GM12864 (cell line): ENCODE results near the gene TPM4.

Source experiments
- DNase-seq: peaks from one replicate; pipeline ENCODE4 v3.0.0-alpha.2; 2011; ENCODE audit warnings: low read depth
- H3K4me3 ChIP-seq: 2 replicates; pipeline ENCODE4 v1.5.1; 2011; ENCODE audit warnings: mild to moderate bottlenecking, low read depth, low read length, control low read depth
- TF ChIP-seq, protein P1 (sequence below): IDR thresholded peaks from 2 replicates; pipeline ENCODE4 v1.5.1; 2011; ENCODE audit warnings: low read depth, mild to moderate bottlenecking, moderate library complexity, low read length, control low read depth, inconsistent platforms; ENCODE audit errors: missing control alignments

TPM4 gene

DNA sequence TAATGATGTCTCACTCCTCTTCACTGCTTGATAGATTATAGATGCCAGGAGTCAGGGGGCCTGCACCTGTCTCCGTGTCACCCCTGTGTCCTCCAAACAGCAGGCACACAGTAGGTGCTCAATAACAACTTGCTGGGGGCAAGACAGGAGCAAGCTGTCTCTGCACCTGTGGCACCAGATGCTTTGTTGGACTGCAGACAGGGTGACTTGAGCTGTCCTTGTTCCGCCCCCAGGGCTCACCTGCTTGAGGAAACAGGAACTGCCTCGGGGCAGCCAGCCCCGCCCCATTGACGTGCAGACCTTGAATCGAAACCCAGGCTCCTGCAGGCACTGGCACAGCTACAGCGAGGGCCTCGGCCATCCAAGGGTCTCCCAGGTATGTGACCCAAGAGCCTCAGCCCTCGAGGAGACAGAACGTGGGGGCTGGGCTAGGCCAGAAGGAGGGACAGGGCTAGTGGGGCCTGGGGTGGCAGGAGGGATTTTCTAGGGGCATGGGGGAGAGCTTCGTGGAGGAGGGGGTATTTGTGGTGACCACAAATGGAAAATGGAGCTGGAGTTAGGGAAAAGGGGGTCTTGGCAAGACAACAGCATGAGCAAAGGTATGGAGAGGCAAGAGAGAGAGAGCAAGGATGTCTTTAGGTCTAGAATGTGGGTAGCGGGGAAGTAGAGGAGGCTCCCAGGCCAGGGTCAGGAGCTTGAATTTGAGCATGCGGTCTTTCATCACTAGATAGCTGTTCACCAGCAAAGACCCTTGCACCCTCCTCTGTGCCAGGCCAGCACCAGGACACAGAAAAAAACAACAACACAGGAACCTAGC lies 67.3 kb downstream of the TPM4 start, which contains the start of gene HSH2D:
HSH2D (plus strand) TSS at position 287 of the 817 bp plus-strand sequence. CDS start 5,066 bp downstream, outside the sequence.
- TF ChIP-seq, protein P1, sequence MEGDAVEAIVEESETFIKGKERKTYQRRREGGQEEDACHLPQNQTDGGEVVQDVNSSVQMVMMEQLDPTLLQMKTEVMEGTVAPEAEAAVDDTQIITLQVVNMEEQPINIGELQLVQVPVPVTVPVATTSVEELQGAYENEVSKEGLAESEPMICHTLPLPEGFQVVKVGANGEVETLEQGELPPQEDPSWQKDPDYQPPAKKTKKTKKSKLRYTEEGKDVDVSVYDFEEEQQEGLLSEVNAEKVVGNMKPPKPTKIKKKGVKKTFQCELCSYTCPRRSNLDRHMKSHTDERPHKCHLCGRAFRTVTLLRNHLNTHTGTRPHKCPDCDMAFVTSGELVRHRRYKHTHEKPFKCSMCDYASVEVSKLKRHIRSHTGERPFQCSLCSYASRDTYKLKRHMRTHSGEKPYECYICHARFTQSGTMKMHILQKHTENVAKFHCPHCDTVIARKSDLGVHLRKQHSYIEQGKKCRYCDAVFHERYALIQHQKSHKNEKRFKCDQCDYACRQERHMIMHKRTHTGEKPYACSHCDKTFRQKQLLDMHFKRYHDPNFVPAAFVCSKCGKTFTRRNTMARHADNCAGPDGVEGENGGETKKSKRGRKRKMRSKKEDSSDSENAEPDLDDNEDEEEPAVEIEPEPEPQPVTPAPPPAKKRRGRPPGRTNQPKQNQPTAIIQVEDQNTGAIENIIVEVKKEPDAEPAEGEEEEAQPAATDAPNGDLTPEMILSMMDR: no peak
- peak; percentile 97 for DNase-seq
- peak within 1 kb of the TSS; percentile 85 for H3K4me3 ChIP-seq

DNA sequence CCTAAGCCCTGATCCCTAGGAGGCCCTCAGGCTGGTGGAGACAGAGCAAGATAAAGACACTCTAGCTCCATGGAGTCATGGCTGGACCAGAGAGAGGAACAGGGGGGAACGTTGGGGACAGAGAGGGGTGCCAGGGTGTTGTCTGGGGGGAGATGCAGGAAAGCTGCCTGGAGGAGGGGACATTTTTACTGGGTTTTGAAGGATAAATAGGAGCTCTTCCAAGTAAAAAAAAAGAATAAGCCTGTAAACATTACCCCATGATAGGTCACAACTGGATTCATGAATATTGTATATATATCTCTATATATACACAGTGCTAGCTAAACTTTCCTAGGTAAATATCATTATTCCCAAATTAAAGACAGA lies 67.9 kb downstream of the TPM4 start:
- peak overlapping the region; percentile 85 for H3K4me3 ChIP-seq

DNA sequence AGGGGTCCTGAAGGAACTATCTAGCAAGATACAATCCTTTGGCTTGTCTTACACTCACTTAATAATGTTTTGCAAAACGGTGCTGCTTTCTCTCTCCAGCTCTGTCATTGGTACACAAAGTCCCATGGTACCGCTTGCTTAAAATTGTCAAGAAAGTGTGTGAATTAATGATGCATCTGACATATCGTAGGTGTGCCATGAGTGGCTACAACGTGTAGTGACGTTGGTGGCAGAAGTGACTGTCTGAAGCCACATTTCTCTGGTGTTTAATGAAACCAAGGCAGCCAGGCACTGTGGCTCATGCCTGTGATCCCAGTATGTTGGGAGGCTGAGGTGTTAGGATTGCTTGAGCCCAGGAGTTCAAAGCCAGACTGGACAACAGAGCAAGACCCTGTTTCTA lies 69.8 kb downstream of the TPM4 start:
- TF ChIP-seq, protein P1: no peak
- no peak for DNase-seq
- H3K4me3 ChIP-seq: peak overlapping the region; percentile 85

More for the DNA sequence above, 67.9 kb downstream of the TPM4 start:
- TF ChIP-seq, protein P1: no peak
- DNase-seq: no peak

DNA sequence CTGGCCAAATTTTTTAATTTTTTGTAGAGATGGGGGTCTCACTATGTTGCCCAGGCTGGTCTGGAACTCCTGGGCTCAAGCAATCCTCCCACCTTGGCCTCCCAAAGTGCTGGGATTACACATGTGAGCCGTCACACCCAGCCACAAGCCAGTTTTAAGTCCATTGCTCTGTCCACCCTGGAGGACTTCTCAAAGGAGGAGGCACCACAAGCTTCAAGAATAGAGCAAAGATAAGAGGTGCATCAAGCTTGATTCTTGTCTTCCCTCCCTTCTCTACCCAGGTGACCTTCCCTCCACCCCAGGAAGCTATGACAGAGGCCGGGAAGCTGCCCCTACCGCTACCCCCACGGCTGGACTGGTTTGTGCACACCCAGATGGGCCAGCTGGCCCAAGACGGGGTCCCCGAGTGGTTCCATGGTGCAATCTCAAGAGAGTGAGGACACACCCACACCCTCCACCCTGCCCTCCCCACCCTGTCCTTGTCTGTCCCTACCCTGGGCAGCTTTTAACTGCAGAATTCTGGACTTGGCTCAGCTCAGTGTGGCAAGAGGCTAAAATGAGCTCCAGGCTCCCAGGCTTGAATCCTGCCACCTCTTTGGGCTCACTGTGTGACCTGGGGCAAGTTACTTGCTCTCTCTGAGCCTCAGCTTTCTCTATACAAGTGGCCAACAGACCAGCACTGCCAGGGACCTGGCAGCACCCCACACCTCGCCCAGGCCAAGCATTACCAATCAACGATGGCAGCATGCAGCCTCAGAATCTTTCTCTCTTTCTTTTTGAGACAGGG lies 72.3 kb downstream of the TPM4 start:
- DNase-seq: no peak
- TF ChIP-seq, protein P1: no peak
- peak overlapping the region; percentile 26 for H3K4me3 ChIP-seq
